ENCODE results near the gene PAM.

Gene PAM

GRCh38 chr5:102777099-102777498 is 22.0 kb downstream of the PAM start:
- H3K4me3 ChIP-seq (ENCODE audit: low read depth, low read length) = no peak overlapping the region
- no peak for TF ChIP-seq CTCF (IDR thresholded peaks at IDR 0.05; ENCODE audit: insufficient read depth, low read depth, low read length, missing control alignments)

GRCh38 chr5:102778478-102778877 is 23.4 kb downstream of the PAM start:
- TF ChIP-seq CTCF (IDR thresholded peaks at IDR 0.05; ENCODE audit: insufficient read depth, low read depth, low read length, missing control alignments) = no peak
- DNase-seq (ENCODE audit: low read depth) = no peak
- H3K4me3 ChIP-seq (ENCODE audit: low read depth, low read length) = no peak overlapping the region

More at GRCh38 chr5:102777099-102777498, 22.0 kb downstream of the PAM start:
- DNase-seq (ENCODE audit: low read depth) = no peak

- no peak for DNase-seq (ENCODE audit: low read depth)
- no peak overlapping the region for H3K4me3 ChIP-seq (ENCODE audit: low read depth, low read length)
- TF ChIP-seq CTCF (IDR thresholded peaks at IDR 0.05; ENCODE audit: insufficient read depth, low read depth, low read length, missing control alignments) = no peak
These were observed 26.3 kb downstream of the PAM start for GRCh38 chr5:102781359-102781758.

GRCh38 chr5:102781786-102782185 is 26.7 kb downstream of the PAM start:
- no peak overlapping the region for H3K4me3 ChIP-seq (ENCODE audit: low read depth, low read length)
- no peak for DNase-seq (ENCODE audit: low read depth)
- TF ChIP-seq CTCF (IDR thresholded peaks at IDR 0.05; ENCODE audit: insufficient read depth, low read depth, low read length, missing control alignments) = no peak

GRCh38 chr5:102782217-102782872 is 27.2 kb downstream of the PAM start:
- no peak overlapping the region for H3K4me3 ChIP-seq (ENCODE audit: low read depth, low read length)
- TF ChIP-seq CTCF (IDR thresholded peaks at IDR 0.05; ENCODE audit: insufficient read depth, low read depth, low read length, missing control alignments) = no peak
- DNase-seq (ENCODE audit: low read depth) = no peak

GRCh38 chr5:102787134-102787533 is 32.0 kb downstream of the PAM start:
- no peak for TF ChIP-seq CTCF (IDR thresholded peaks at IDR 0.05; ENCODE audit: insufficient read depth, low read depth, low read length, missing control alignments)
- DNase-seq (ENCODE audit: low read depth) = no peak
- H3K4me3 ChIP-seq (ENCODE audit: low read depth, low read length) = no peak overlapping the region

GRCh38 chr5:102788788-102789187 is 33.7 kb downstream of the PAM start:
- no peak for TF ChIP-seq CTCF (IDR thresholded peaks at IDR 0.05; ENCODE audit: insufficient read depth, low read depth, low read length, missing control alignments)
- DNase-seq (ENCODE audit: low read depth) = no peak

More at GRCh38 chr5:102788788-102789187, 33.7 kb downstream of the PAM start:
- H3K4me3 ChIP-seq (ENCODE audit: low read depth, low read length) = no peak overlapping the region

Data from GM12865 (cell line).